NK-92 (cell line): ENCODE measurements around the gene CHCHD5.
"Not testable (repeated sequence)": the region's sequence is repeated elsewhere in the genome, so short reads cannot be mapped to it uniquely, and the experiment has no call there.

Source experiments
- DNase-seq: peaks from one replicate; lab custom pipeline; 2025; ENCODE audit not compliant: unreplicated experiment; lab: John Stamatoyannopoulos, UW

Gene CHCHD5, protein sequence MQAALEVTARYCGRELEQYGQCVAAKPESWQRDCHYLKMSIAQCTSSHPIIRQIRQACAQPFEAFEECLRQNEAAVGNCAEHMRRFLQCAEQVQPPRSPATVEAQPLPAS

DNA sequence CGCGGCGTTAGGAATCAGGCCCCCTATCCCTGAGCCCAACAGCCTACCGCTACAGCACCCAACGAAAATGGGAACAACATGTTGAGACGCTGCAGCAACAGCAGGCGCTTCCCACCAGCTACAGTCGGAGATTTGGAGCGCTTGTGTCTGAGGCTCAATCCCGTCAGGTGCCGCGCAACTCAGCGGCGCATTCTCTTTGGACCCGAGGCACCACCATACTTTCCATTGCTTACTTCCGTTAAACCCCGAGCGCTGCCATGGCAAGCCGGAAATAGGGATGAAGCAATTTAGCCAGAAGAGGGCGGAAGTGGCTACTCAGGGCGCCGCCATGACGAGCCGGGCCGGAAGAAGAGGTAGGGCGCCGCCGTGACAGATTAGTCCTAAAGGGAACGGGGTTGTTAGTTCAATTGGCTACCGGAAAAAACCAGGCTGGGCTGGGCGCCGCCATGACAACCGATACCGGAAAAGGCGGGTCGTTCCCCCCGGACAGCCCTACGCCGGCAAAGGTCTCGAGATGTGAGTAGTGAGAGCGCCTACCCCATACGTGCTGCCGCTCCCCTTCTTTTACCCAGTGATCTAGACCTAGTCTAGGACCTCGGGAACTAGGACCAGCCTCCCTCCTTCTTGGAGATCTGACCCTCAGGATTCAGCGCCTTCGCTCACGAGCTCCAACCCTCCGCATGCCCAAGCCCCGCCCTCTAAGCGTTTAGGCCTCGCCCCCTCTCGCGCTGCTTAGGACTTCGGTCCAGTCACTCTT, at the start of gene CHCHD5:
CHCHD5 (plus strand) TSS at position 476 of the 757 bp plus-strand sequence; CDS start at position 515, 39 bp downstream.
- peak; percentile 55 for DNase-seq

DNA sequence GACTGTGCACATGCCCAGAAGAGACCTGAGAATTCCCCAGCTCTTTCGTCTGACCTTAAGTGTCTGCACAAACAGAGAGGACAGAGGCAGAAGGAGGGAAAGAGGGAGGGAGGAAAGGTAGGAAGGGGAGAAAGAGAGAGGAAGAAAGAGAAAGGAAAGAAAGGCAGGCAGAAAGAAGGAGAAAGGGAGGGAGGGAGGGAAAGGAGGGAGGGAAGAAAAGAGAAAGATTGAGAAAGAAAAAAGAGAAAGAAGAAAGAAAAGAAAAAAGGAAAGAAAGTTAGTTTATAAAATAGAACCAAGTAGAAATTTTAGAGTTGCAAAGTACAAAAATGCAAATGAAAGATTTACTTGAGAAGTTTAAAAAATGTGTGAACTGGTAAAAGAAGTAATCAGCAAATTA, 49.6 kb upstream of the CHCHD5 start:
- no peak for DNase-seq

DNA sequence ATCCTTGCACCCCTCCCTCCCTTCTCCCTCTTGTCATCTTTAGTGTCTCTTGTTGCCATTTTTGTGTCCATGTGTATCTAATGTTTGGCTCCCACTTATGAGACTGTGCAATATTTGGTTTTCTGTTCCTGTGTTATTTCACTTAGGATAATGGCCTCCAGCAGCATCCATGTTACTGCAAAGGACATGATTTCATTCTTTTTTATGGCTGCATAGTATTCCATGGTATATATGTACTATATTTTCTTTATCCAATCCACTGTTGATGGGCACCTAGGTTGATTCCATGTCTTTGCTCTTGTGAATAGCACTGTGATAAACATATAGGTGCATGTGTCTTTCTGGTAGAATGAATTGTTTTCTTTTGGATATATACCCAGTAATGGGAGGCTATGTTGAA, 47.7 kb upstream of the CHCHD5 start:
- not testable (repeated sequence) for DNase-seq

DNA sequence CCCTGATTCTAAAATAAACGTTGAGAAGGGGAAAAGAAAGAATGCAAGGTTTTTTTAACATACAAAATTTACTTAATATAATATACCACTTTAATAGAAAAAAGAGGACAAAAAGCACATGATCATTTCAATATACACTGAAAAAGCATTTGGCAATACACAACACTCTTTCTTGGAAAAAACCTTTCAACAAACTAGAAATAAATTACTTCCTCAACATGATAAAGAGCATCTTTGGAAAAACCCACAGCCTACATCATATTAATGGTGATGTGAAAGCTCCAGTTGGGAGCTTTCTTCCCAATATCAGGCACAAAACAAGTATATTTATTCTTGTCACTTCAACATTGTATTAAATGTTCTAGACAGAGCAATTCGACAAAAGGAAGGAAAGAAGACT, 45.1 kb upstream of the CHCHD5 start:
- DNase-seq, result no peak

DNA sequence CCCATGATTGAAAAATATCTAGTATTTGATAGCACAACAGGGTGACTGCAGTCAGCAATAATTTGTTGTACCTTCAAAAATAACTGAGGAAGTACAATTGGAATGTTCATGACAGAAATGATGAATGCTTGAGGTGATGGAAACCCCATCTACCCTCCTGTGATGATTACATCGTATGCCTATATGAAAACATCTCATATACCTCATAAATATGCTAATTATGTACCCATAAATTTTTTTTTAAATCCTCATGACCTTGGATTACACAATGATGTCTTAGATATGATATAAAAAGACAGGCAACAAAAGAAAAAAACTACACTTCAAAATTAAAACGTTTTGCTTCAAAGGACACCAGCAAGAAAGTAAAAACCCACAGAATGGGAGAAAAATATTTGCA, 43.5 kb upstream of the CHCHD5 start:
- no peak for DNase-seq

DNA sequence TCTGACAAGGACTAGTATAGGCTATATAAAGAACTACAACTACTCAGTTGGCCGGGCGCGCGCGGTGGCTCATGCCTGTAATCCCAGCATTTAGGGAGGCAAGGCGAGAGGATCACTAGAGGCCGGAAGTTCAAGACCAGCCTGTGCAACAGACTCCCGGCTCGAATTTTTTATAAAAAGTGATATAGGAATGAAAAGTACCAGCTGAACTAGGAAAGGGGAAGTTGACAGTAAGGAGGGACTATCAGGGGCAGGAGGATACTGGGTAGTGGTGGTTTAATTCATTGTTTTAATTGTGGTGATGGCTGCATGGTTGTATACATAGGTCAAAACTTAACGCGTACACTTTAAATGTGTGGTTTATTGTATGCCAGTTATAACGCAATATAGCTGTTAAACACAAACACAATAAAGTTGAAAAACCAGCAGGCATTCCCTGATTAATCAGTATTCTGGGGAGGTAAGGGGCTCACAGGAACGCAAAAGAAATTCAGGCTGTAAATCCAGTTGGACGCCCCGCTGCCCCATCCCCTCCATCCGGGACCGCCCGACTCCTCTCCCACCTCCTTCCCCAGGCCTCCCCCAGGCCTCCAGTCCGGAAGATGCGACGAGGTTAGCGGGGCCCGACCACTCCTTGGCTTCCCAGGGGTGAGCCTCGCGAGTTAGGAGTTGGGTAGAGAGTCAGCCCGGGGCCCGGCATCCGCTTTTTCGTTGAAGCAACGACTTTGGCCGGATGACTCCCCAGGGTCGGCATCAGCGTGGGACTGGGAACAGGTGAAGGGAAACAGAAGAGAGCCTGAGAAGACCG, 42.9 kb upstream of the CHCHD5 start:
- no peak for DNase-seq

DNA sequence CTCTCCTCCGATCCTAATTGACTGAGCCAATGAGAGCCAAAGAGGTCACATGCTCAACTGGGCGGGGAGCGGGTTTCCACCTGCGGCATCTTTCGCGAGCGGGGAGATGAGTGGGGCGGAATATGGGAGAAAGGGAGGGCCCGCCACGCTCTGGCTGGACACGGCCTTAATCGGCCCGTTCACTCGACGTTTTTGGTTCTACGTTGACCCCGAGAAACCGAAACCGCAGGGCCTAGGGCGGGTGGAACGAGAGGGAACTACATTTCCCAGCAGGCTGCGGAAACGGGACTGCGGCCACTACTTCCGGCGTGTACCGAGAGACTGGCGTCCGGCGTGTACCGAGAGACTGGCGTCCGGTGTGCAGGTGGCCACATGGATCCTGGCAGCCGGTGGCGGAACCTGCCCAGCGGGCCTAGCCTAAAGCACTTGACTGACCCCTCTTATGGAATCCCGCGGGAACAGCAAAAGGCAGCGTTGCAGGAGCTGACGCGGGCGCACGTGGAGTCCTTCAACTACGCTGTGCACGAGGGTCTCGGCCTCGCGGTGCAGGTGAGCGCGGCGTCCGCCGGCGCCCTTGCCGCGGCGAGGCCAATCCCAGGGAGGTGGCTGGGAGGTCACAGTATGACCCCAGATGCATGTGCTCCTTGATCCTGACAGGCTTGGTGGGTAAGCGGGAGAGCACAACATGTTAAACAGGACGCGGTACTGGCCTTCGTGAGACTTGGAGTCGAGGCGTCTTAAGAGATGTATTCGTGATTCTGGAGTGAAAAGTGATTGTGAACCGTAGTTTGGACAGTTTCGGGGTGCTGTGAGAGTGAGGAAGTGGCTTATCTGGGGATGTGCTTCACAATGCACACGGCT, 42.1 kb upstream of the CHCHD5 start, which contains the start of gene POLR1B:
POLR1B (plus strand) TSS at position 343 of the 861 bp plus-strand sequence; CDS start at position 373, 30 bp downstream.
- DNase-seq, result no peak

DNA sequence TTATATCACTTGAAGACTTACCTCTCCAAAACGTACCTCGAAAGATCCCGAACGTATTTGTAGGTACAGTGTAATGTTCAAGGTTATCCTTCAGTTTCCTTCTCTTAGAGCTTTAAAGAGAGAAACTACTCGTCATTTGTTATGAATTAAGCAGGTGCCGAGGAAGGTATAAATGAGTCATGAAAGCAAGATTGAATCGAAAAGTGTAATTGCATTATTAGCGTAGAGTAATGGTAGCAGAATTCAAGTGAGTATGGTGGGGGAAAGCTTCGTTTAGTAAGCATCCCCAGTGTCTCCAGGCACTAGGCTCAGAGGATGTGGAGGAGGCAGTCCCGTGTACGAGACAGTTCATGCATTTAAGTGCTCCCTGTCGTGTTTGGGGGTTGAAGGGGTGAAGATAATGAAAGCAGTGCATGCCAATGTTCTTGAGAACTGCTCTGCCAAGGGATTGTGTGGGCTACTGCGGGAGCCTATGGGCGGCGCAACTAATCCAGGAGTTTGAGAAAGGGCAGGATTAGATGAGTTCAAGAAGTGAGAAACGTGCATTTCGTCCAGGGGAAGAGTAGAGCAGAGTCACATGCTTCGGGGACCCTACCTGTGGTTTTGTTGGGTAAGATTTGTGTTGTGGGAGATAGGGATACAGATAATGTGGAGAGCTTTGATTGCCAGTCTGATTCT, 41.3 kb upstream of the CHCHD5 start:
- no peak for DNase-seq

DNA sequence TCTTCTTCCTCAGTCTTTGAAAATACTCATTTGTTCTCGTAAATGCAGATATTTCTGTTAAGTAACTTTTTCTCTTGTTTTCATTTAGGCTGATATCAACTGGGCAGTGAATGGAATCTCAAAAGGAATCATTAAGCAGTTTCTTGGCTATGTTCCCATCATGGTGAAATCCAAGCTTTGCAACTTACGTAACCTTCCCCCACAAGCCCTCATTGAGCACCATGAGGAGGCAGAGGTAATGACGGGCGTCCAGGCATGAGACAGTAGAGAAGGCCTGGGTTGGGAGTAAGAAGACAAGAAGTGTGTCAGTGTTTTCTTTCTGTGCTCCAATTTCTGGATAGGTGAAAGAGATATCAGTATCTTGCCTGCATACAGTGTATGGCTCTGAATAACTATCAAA, 37.1 kb upstream of the CHCHD5 start:
- DNase-seq, result no peak

DNA sequence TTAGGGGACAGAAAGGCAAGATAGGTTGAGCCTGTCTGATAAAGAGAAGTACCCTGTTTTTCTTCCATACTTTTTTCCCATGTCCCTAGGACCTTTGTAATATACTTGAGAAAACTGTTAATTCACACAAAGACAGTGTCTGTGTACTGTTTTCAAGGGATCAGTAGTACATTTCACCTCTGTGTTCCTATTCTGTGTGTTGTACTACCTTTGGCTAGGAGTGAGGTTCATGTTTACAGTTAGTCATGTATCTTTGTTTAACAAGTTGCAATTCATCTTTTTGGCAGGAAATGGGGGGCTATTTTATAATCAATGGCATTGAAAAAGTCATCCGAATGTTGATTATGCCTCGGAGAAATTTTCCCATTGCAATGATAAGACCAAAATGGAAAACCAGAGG, 35.4 kb upstream of the CHCHD5 start:
- DNase-seq, result no peak

DNA sequence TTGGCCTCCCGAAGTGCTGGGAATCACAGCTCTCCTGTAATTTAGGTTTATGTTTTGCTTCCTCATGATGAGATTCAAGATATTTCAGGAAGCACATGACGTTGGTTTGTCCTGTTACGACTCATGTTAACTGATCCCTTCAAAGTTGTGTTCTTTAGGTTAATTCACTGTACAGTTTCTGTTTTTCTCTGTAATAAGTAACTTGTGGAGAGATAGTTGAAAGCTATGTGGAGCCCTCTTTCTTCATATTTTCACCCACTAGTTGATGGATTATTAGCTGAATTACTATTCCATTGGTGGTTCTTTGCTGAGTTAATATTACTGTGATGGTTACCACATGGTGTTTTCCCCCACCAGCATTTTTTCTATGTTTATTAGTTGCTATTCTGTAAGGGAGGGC, 18.3 kb upstream of the CHCHD5 start:
- no peak for DNase-seq

DNA sequence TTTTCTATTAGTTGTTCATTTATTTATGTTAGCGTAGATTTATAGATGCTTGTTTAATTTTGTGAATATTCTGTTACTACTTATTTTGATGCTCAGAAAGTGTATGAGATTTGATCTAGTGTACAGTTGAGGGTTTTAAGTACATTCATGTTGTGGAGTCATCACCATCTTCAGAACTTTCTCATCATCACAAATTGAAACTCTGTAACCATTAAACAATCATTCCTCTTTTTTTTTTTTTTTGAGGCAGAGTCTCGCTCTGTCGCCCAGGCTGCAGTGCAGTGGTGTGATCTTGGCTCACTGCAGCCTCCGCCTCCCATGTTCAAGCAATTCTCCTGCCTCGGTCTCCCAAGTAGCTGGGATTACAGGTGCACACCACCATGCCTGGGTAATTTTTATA, 17.9 kb upstream of the CHCHD5 start:
- not testable (repeated sequence) for DNase-seq

DNA sequence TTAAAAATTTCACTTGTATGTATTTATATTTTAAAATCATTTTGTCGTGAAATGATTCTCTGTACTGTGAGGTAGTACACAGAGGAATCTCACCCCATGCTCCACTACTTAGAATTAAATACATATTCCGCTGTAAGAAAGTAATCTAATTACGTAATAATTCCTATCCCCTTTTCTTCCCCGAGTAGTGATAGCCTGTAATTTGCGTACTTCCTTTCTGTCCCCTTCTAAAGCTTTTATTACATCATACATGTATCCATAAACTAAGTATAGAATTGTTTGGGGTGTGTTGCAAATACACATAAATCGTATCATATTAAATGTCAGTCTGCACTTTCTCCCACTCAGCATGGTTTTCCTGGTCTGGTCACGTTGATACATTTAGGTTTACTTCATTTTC, 12.4 kb upstream of the CHCHD5 start:
- DNase-seq, result no peak

DNA sequence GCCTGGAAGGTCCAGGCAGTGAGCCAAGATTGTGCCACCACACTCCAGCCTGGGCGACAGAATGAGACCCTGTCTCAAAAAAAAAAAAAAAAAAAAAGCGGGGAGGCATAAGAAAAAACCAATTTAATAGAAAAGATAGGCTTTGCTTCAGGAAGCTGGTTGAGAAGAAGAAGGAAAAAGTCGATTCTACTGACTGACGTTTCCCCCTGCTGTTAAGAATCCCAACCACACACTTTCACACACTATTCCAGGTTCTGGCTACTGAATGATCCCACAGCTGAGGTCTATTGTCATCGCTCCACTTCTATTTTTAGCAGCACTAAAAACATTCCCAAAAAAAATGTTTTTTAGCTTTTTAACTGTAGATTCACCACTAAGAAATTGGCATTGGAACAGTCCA, 6.7 kb upstream of the CHCHD5 start:
- no peak for DNase-seq

DNA sequence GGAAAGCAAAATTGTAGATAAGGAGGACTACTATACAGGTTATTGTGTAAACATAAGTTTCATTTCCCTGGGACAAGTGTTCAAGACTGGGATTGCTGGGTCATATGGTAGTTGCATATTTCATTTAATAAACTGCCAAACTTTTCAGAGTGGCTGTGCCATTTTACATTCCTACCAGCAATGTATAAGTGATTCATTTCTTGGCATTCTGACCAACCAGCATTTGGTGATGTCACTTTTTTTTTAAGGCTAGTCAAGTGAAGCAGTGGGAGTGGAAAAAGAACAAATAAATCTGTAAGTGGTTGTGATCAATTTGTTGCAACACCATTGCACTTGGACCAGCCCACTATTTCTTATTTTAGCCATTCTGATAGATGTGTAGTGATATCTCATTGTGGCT, 5.2 kb upstream of the CHCHD5 start:
- DNase-seq, result no peak

DNA sequence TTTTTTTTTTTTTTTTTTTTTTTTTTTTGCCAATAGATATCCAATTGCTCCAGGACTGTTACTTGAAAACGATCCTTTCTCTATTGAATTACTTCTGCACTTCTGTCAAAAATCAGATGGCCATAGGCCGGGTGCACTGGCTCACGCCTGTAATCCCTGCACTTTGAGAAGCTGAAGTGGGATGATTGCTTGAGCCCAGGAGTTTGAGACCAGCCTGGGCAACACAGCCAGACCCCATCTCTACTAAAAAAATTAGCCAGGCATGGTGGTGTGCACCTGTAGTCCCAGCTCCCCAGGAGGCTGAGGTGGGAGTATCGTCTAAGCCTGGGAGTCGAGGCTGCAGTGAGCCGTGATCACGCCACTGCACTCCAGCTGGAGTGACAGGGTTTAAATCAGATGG, 4.3 kb upstream of the CHCHD5 start:
- DNase-seq, result no peak

DNA sequence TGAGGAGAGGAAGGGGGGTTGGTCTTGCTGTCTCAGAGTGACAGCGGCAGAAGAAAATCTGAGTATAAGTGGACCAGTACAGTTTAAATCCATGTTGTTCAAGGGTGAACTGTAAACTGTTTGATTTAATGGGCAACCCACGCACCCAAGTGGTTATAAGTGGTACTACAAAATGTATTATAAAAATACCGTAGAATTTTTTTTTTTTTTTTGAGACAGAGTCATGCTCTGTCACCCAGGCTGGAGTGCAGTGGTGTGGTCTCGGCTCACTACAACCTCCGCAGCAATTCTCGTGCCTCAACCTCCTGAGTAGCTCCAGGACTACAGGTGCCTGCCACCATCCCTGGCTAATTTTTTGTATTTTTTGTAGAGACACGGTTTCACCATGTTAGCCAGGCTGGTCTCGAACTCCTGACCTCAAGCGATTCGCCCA, 2.1 kb upstream of the CHCHD5 start:
- no peak for DNase-seq

DNA sequence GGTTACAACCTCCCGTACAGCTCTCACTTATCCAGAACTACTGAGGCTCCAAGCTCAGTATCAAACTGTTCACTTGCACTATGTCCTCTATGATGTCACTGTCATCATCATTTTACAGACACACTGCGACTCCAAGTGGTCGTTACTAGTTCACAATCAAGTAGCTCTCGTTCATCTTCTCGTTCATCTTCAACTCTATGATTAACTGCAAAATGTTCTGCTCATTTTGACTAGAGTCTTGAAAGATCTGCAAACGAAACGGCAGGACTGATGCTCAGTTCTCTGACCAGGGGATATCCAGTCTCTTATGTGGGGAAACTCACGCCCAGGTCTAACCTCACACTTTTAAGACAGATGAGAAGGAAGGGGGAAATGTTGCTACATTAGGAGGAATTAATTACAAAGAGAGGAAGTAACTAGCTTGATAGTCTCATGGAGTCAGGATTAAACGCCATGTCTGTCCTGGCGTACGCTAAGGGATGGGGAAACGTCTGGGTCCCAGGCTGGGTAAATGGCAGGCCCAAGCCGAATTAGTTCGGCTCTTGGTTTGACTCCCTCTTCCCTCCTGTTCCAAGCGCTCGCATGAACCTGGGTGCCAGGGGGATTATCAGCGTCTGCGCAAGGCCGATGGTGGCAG, 794 bp upstream of the CHCHD5 start:
- DNase-seq, result no peak

DNA sequence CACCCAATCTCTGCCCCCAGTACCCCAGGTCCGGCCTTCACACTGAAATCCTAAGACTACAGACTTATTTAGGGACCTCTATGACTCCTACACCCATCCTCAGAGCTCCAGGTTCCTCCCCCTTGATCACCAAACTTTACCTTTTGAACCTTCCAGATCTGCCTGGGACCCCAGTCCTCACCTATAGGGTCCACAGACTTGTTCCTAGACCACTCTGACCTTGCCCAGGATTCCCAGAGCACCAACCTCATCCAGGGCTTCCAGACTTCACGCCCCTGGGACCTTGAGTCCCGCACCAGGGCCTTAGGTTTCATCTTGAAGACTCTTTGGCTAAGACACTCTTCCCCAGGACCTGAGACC, 462 bp downstream of the CHCHD5 start:
- DNase-seq, result no peak

DNA sequence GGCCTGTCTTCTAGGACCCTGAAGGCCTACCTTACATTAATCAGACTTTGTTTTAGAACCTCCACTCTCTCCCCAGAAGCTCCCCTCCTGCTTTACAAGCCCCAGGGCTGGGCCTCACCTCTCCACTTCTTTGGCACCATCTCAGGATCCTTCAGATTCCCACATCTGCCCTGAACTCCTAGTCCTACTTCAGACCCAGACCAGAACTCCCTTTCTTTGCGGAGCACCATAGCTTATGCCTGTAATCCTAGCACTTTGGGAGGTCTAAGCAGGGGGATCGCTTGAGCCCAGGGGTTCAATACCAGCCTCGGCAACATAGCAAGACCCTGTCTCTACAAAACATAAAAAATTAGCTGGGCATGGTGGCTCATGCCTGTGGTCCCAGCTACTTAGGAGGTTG, 991 bp downstream of the CHCHD5 start:
- DNase-seq, result no peak
